K562 (cell line): Measurements from ENCODE around the gene ALOXE3. TPM values are rescaled to one million over a fixed set of nuclear protein-coding genes. Genes with fewer than 3 reads are reported as not detected.

Source experiments
- CBX5 ChIP-seq: IDR thresholded peaks from 2 replicates; pipeline ENCODE4 v1.6.1; 2014; ENCODE audit warnings: low read depth, borderline replicate concordance
- E2F1 ChIP-seq: sonication (generic); formaldehyde crosslinking; IDR thresholded peaks from 2 replicates; pipeline ENCODE4 v1.8.1; 2023; ENCODE audit warnings: mild to moderate bottlenecking, missing genetic modification reagents, moderate library complexity
- E2F3 ChIP-seq: fragments of 250-450 bp; sonication (Bioruptor Pico); IDR thresholded peaks from 2 replicates; pipeline ENCODE4 v1.4.0; 2020; ENCODE audit warnings: mild to moderate bottlenecking
- ETV6 ChIP-seq, 3 experiments: fragments of 150-350 bp in 1 of 3; sonication (generic) in 1 of 3; formaldehyde crosslinking in 1 of 3; IDR thresholded peaks; 2 replicates each; pipeline versions ENCODE4 v1.6.1 to v1.8.0; 2014 to 2022; ENCODE audit warnings: borderline replicate concordance in 2 of 3, low read depth in 2 of 3, antibody characterized with exemption in 1 of 3, low read length in 1 of 3, mild to moderate bottlenecking in 1 of 3, missing genetic modification reagents in 1 of 3
- GTF2B ChIP-seq: IDR thresholded peaks from 2 replicates; pipeline ENCODE4 v1.6.1; 2011; ENCODE audit not compliant: insufficient read length; ENCODE audit errors: extremely low read depth
- MEIS2 ChIP-seq: fragments of 450-650 bp; IDR thresholded peaks from 2 replicates; pipeline ENCODE4 v1.6.1; 2014; ENCODE audit warnings: mild to moderate bottlenecking; ENCODE audit not compliant: partially characterized antibody
- MYC ChIP-seq, 2 experiments: fragments of 250-450 bp in 1 of 2; sonication (Bioruptor Pico) in 1 of 2; IDR thresholded peaks; 2 replicates each; pipeline versions ENCODE4 v1.5.1 to v1.6.1; 2012 to 2021; ENCODE audit warnings: low read depth in 2 of 2, borderline replicate concordance in 1 of 2, improper control_type of control experiment in 1 of 2, low read length in 1 of 2, mild to moderate bottlenecking in 1 of 2, moderate library complexity in 1 of 2
- PKNOX1 ChIP-seq: fragments of 450-650 bp; IDR thresholded peaks from 2 replicates; pipeline ENCODE4 v1.6.1; 2016
- PTRF ChIP-seq: fragments of 450-650 bp; IDR thresholded peaks from 2 replicates; pipeline ENCODE4 v1.6.1; 2016; ENCODE audit warnings: mild to moderate bottlenecking, missing genetic modification characterization, missing compliant biosample characterization
- PYGO2 ChIP-seq: fragments of 450-650 bp; IDR thresholded peaks from 2 replicates; pipeline ENCODE4 v1.6.1; 2016; ENCODE audit warnings: mild to moderate bottlenecking, missing genetic modification characterization, moderate library complexity, missing compliant biosample characterization
- RAD51 ChIP-seq: fragments of 450-650 bp; IDR thresholded peaks from 2 replicates; pipeline ENCODE4 v1.7.1; 2016; ENCODE audit warnings: low read depth, mild to moderate bottlenecking, borderline replicate concordance
- SAFB ChIP-seq: fragments of 200-400 bp; formaldehyde crosslinking; IDR thresholded peaks from 2 replicates; pipeline ENCODE4 v1.6.1; 2017; ENCODE audit warnings: low read depth, low read length, borderline replicate concordance
- TFE3 ChIP-seq: fragments of 450-650 bp; formaldehyde crosslinking; IDR thresholded peaks from 2 replicates; pipeline ENCODE4 v1.4.0; 2020; ENCODE audit warnings: mild to moderate bottlenecking, mixed read lengths
- U2AF2 ChIP-seq: fragments of 200-400 bp; formaldehyde crosslinking; optimal IDR thresholded peaks from 2 replicates; pipeline ENCODE3; 2017; ENCODE audit warnings: low read depth, mild to moderate bottlenecking, low read length
- USF1 ChIP-seq: sonication (generic); formaldehyde crosslinking; IDR thresholded peaks from 2 replicates; pipeline ENCODE4 v1.9.0; 2022; ENCODE audit warnings: mild to moderate bottlenecking, missing genetic modification reagents
- XRCC3 ChIP-seq: fragments of 450-650 bp; IDR thresholded peaks from 2 replicates; pipeline ENCODE4 v1.6.1; 2017; ENCODE audit warnings: mild to moderate bottlenecking, moderate library complexity
- ZBTB7A ChIP-seq: IDR thresholded peaks from 2 replicates; pipeline ENCODE4 v1.6.1; 2011; ENCODE audit warnings: low read depth, mild to moderate bottlenecking, low read length, moderate library complexity, borderline replicate concordance; ENCODE audit not compliant: control insufficient read depth
- ZHX1 ChIP-seq: fragments of 150-350 bp; conservative IDR thresholded peaks from 2 replicates; pipeline ENCODE4 v1.6.1; 2014; ENCODE audit warnings: low read length
- ZNF431 ChIP-seq: sonication (generic); formaldehyde crosslinking; IDR thresholded peaks from 2 replicates; pipeline ENCODE4 v1.8.0; 2022; ENCODE audit warnings: mild to moderate bottlenecking, missing genetic modification reagents
- polyA plus RNA-seq, 8 experiments: library from polyadenylated mRNA; depleted of rRNA in 4 of 8; stranded (reverse) in 5 of 8; unstranded in 3 of 8; fragments of >200 nt; fragmentation: Nextera tagmentation in 2 of 8; fragmentation: Illumina TruSeq in 1 of 8; extraction: Ambion mirVana in 2 of 8; extraction: Trizol in 1 of 8; gene quantifications; 2 replicates each; pipeline versions ENCODE4 v1.2.1 to v1.2.3, GENCODE V29; 2011 to 2014; ENCODE audit warnings: inconsistent platforms in 1 of 8, missing spikeins in 1 of 8
- total RNA-seq, 7 experiments: library from RNA; depleted of rRNA in 6 of 7; stranded (reverse); fragments of >200 nt in 6 of 7; fragmentation: Illumina TruSeq in 2 of 7; extraction: Trizol in 2 of 7; gene quantifications; 2 replicates each; pipeline versions ENCODE4 v1.2.1 to v1.2.3, GENCODE V29; 2011 to 2021; ENCODE audit warnings: low replicate concordance in 1 of 7

Gene ALOXE3
- total and polyA plus RNA-seq, 9 of the 15 experiments (the other 6 are each of a cell fraction or from before 2014, with no cell fraction given): 0.04 TPM; not detected in 8

GRCh38 chr17:8153525-8153956 is 35.2 kb upstream of the ALOXE3 start (continued):
- TF ChIP-seq ETV6 (IDR thresholded peaks at IDR 0.05; ENCODE audit: borderline replicate concordance in 1 of 2, low read depth in 2 of 2, low read length in 1 of 2): no peak
- TF ChIP-seq ETV6 (CRISPR knock-in tag; IDR thresholded peaks at IDR 0.05; ENCODE audit: borderline replicate concordance): no peak
- TF ChIP-seq MEIS2: peak; percentile 22
- peak; percentile 53; the same call in 1 of the 2 replicates for TF ChIP-seq TFE3
- no peak for TF ChIP-seq PTRF
- 0 out of 2 replicates have a peak, but pooled peaks have one; percentile 23 for TF ChIP-seq MYC (IDR thresholded peaks at IDR 0.05; ENCODE audit: low read depth, low read length)
- no peak for TF ChIP-seq MYC (CRISPR knock-in tag; IDR thresholded peaks at IDR 0.05; ENCODE audit: borderline replicate concordance, low read depth)
- TF ChIP-seq E2F3 (CRISPR knock-in tag): no peak
- no peak for TF ChIP-seq GTF2B
- 0 out of 2 replicates have a peak, but pooled peaks have one; percentile 12 for TF ChIP-seq ZBTB7A
- TF ChIP-seq PKNOX1: no peak
- no peak for TF ChIP-seq E2F1 (CRISPR knock-in tag)
- no peak for TF ChIP-seq U2AF2
- TF ChIP-seq CBX5: no peak
- TF ChIP-seq ZNF431 (CRISPR knock-in tag): no peak
- TF ChIP-seq PYGO2 (tag): no peak
- TF ChIP-seq SAFB: no peak
- no peak for TF ChIP-seq ZHX1
- no peak for TF ChIP-seq XRCC3
- peak; percentile 86 for TF ChIP-seq RAD51
- peak; percentile 87 for TF ChIP-seq USF1
